SK-N-SH treated with all-trans-retinoic acid at 6 μM for 48 hours (cell line): ENCODE results near the gene KLF13.

Experiments used
- ATAC-seq: fragments of 200-7000 bp; cut with Tn5 transposase; 3 replicates; pipeline ENCODE4 v1.9.1; 2020; ENCODE audit warnings: mild to moderate bottlenecking, moderate library complexity
- ARNTL ChIP-seq: fragments of 450-650 bp; formaldehyde crosslinking; IDR thresholded peaks from 2 replicates; pipeline ENCODE4 v1.5.0; 2020; ENCODE audit warnings: low read depth, mild to moderate bottlenecking, moderate library complexity, borderline replicate concordance
- BACH2 ChIP-seq: fragments of 250-450 bp; sonication (Bioruptor Pico); IDR thresholded peaks from 2 replicates; pipeline ENCODE4 v1.9.0; 2021; ENCODE audit warnings: mild to moderate bottlenecking, borderline replicate concordance
- CREB5 ChIP-seq: fragments of 250-450 bp; sonication (Bioruptor Pico); IDR thresholded peaks from 2 replicates; pipeline ENCODE4 v1.5.1; 2020; ENCODE audit warnings: low read depth, mild to moderate bottlenecking, moderate library complexity
- CSDC2 ChIP-seq: fragments of 250-450 bp; sonication (Bioruptor Pico); IDR thresholded peaks from 2 replicates; pipeline ENCODE4 v1.5.0; 2020; ENCODE audit warnings: mild to moderate bottlenecking, moderate library complexity
- CSRNP3 ChIP-seq: fragments of 250-450 bp; sonication (Bioruptor Pico); IDR thresholded peaks from 2 replicates; pipeline ENCODE4 v1.5.1; 2021; ENCODE audit warnings: mild to moderate bottlenecking, moderate library complexity
- GLIS3 ChIP-seq: fragments of 250-450 bp; sonication (Bioruptor Pico); IDR thresholded peaks from 2 replicates; pipeline ENCODE4 v1.5.0; 2020; ENCODE audit warnings: mild to moderate bottlenecking, moderate library complexity
- ISL1 ChIP-seq: fragments of 250-450 bp; sonication (Bioruptor Pico); IDR thresholded peaks from 2 replicates; pipeline ENCODE4 v2.1.2; 2022; ENCODE audit warnings: mild to moderate bottlenecking, moderate library complexity
- OSR1 ChIP-seq: fragments of 250-450 bp; sonication (Bioruptor Pico); IDR thresholded peaks from 2 replicates; pipeline ENCODE4 v1.8.0; 2022; ENCODE audit warnings: moderate library complexity, mild to moderate bottlenecking, inconsistent platforms
- PATZ1 ChIP-seq: fragments of 250-450 bp; sonication (Bioruptor Pico); IDR thresholded peaks from 2 replicates; pipeline ENCODE4 v1.8.0; 2020; ENCODE audit warnings: mild to moderate bottlenecking, moderate library complexity, borderline replicate concordance
- POU6F1 ChIP-seq: fragments of 250-450 bp; sonication (Bioruptor Pico); IDR thresholded peaks from 2 replicates; pipeline ENCODE4 v1.8.0; 2021; ENCODE audit warnings: low read depth, mild to moderate bottlenecking, moderate library complexity, borderline replicate concordance
- PPARA ChIP-seq: fragments of 250-450 bp; sonication (Bioruptor Pico); IDR thresholded peaks from 2 replicates; pipeline ENCODE4 v1.5.0; 2020; ENCODE audit warnings: mild to moderate bottlenecking, borderline replicate concordance
- RARB ChIP-seq: fragments of 250-450 bp; sonication (Bioruptor Pico); IDR thresholded peaks from 2 replicates; pipeline ENCODE4 v1.8.0; 2021; ENCODE audit warnings: mild to moderate bottlenecking, moderate library complexity
- SNAI2 ChIP-seq: fragments of 250-450 bp; sonication (Bioruptor Pico); IDR thresholded peaks from 2 replicates; pipeline ENCODE4 v1.5.0; 2020; ENCODE audit warnings: mild to moderate bottlenecking, moderate library complexity
- TCF4 ChIP-seq: fragments of 250-450 bp; sonication (Bioruptor Pico); IDR thresholded peaks from 2 replicates; pipeline ENCODE4 v1.8.0; 2021; ENCODE audit warnings: mild to moderate bottlenecking, moderate library complexity, borderline replicate concordance
- TOX ChIP-seq: fragments of 250-450 bp; sonication (Bioruptor Pico); IDR thresholded peaks from 2 replicates; pipeline ENCODE4 v1.8.0; 2021; ENCODE audit warnings: mild to moderate bottlenecking, moderate library complexity, borderline replicate concordance
- TSHZ2 ChIP-seq: fragments of 250-450 bp; sonication (Bioruptor Pico); IDR thresholded peaks from 2 replicates; pipeline ENCODE4 v1.5.0; 2020; ENCODE audit warnings: mild to moderate bottlenecking, moderate library complexity
- ZC3H10 ChIP-seq: fragments of 250-450 bp; sonication (Bioruptor Pico); IDR thresholded peaks from 2 replicates; pipeline ENCODE4 v1.5.1; 2021; ENCODE audit warnings: mild to moderate bottlenecking, moderate library complexity
- ZFP30 ChIP-seq: fragments of 450-650 bp; formaldehyde crosslinking; IDR thresholded peaks from 2 replicates; pipeline ENCODE4 v1.5.0; 2022; ENCODE audit warnings: mild to moderate bottlenecking, moderate library complexity
- ZNF70 ChIP-seq: fragments of 450-650 bp; formaldehyde crosslinking; IDR thresholded peaks from 2 replicates; pipeline ENCODE4 v1.5.0; 2020; ENCODE audit warnings: mild to moderate bottlenecking, moderate library complexity
- ZNF8 ChIP-seq: fragments of 450-650 bp; formaldehyde crosslinking; IDR thresholded peaks from 2 replicates; pipeline ENCODE4 v1.5.0; 2020; ENCODE audit warnings: mild to moderate bottlenecking, moderate library complexity

The KLF13 gene

GRCh38 chr15:31335989-31336592 lies 9.5 kb downstream of the KLF13 start (continued):
- TF ChIP-seq POU6F1 (CRISPR knock-in tag) = no peak

- ATAC-seq = no peak
- TF ChIP-seq ISL1 (CRISPR knock-in tag) = no peak
- TF ChIP-seq OSR1 (CRISPR knock-in tag) = no peak
- TF ChIP-seq TOX (CRISPR knock-in tag) = no peak
- no peak for TF ChIP-seq ZNF8 (CRISPR knock-in tag)
- TF ChIP-seq GLIS3 = no peak
- no peak for TF ChIP-seq PATZ1 (CRISPR knock-in tag)
- no peak for TF ChIP-seq PPARA (CRISPR knock-in tag)
- TF ChIP-seq CREB5 (CRISPR knock-in tag) = no peak
- no peak for TF ChIP-seq ZFP30 (CRISPR knock-in tag)
- TF ChIP-seq RARB = no peak
- TF ChIP-seq ARNTL (CRISPR knock-in tag) = no peak
- TF ChIP-seq BACH2 (CRISPR knock-in tag) = no peak
- no peak for TF ChIP-seq ZC3H10
- TF ChIP-seq ZNF70 (CRISPR knock-in tag) = no peak
- no peak for TF ChIP-seq CSDC2 (CRISPR knock-in tag)
- TF ChIP-seq SNAI2 = no peak
- TF ChIP-seq CSRNP3 (CRISPR knock-in tag) = no peak
- no peak for TF ChIP-seq TCF4 (CRISPR knock-in tag)
- no peak for TF ChIP-seq TSHZ2 (CRISPR knock-in tag)
Observed at GRCh38 chr15:31336593-31337295, 10.1 kb downstream of the KLF13 start.

GRCh38 chr15:31337352-31338031 lies 10.9 kb downstream of the KLF13 start:
- TF ChIP-seq CREB5 (CRISPR knock-in tag) = no peak
- TF ChIP-seq RARB = no peak
- TF ChIP-seq SNAI2 = no peak
- ATAC-seq = no peak
